OCI-LY1 (cell line): ENCODE measurements around the gene RAB41.
"Not testable (repeated sequence)": the region's sequence is repeated elsewhere in the genome, so short reads cannot be mapped to it uniquely, and the experiment has no call there.

ENCODE experiments used
- H2AFZ ChIP-seq: fragments of 200-600 bp; sonication (generic), shearing (Covaris generic); 2 replicates; pipeline ENCODE4 v1.6.0; 2014; ENCODE audit warnings: antibody characterized with exemption, mild to moderate bottlenecking, low read length
- H3F3A ChIP-seq: fragments of 200-600 bp; sonication (generic), shearing (Covaris generic); 2 replicates; pipeline ENCODE4 v1.6.0; 2014; ENCODE audit warnings: mild to moderate bottlenecking, antibody characterized with exemption, low read length, moderate library complexity; ENCODE audit not compliant: insufficient read depth
- H3K27ac ChIP-seq: fragments of 200-600 bp; sonication (generic); 2 replicates; pipeline ENCODE4 v1.5.1; 2014; ENCODE audit warnings: low read length, mixed run types, mild to moderate bottlenecking, low read depth; ENCODE audit not compliant: poor library complexity, severe bottlenecking
- H3K27me3 ChIP-seq: fragments of 200-600 bp; sonication (generic); 2 replicates; pipeline ENCODE4 v1.6.0; 2014; ENCODE audit warnings: antibody characterized with exemption, mild to moderate bottlenecking, low read length, moderate library complexity; ENCODE audit not compliant: insufficient read depth
- H3K36me3 ChIP-seq: fragments of 200-600 bp; sonication (generic); 2 replicates; pipeline ENCODE4 v1.6.1; 2014; ENCODE audit warnings: mild to moderate bottlenecking, antibody characterized with exemption, low read length, moderate library complexity, mixed read lengths; ENCODE audit not compliant: insufficient read depth
- H3K4me1 ChIP-seq: fragments of 200-600 bp; sonication (generic); 2 replicates; pipeline ENCODE4 v1.5.1; 2014; ENCODE audit warnings: mild to moderate bottlenecking, low read length, moderate library complexity; ENCODE audit not compliant: insufficient read depth, severe bottlenecking
- H3K4me2 ChIP-seq: fragments of 200-600 bp; sonication (generic), shearing (Covaris generic); 2 replicates; pipeline ENCODE4 v1.6.1; 2014; ENCODE audit warnings: low read length
- H3K4me3 ChIP-seq: fragments of 200-600 bp; sonication (generic); 2 replicates; pipeline ENCODE4 v1.5.1; 2014; ENCODE audit warnings: low read length, low read depth, mild to moderate bottlenecking, mixed read lengths; ENCODE audit not compliant: poor library complexity, severe bottlenecking
- H3K79me2 ChIP-seq: fragments of 200-600 bp; shearing (Covaris generic); 2 replicates; pipeline ENCODE4 v1.6.1; 2016; ENCODE audit warnings: mixed run types, low read length, mixed read lengths; ENCODE audit not compliant: insufficient read depth
- H3K9ac ChIP-seq: fragments of 200-600 bp; sonication (generic), shearing (Covaris generic); 2 replicates; pipeline ENCODE4 v1.6.1; 2014; ENCODE audit warnings: mild to moderate bottlenecking, low read length, mixed read lengths
- H3K9me2 ChIP-seq: fragments of 200-600 bp; sonication (generic), shearing (Covaris generic); 2 replicates; pipeline ENCODE4 v1.6.1; 2014; ENCODE audit warnings: low read depth, mild to moderate bottlenecking, low read length, mixed read lengths
- H3K9me3 ChIP-seq: fragments of 200-600 bp; shearing (Covaris generic); 2 replicates; pipeline ENCODE4 v1.6.1; 2014; ENCODE audit warnings: low read length, mixed read lengths
- H4K20me1 ChIP-seq: fragments of 200-600 bp; sonication (generic), shearing (Covaris generic); 2 replicates; pipeline ENCODE4 v1.6.0; 2016; ENCODE audit warnings: mild to moderate bottlenecking, low read length; ENCODE audit not compliant: insufficient read depth
- CTCF ChIP-seq: fragments of 200-600 bp; sonication (generic), shearing (Covaris generic); IDR thresholded peaks from 2 replicates; pipeline ENCODE4 v1.5.1; 2017; ENCODE audit warnings: mild to moderate bottlenecking, antibody characterized with exemption, low read length, moderate library complexity, mixed read lengths
- EZH2 ChIP-seq: fragments of 200-600 bp; sonication (generic), shearing (Covaris generic); IDR thresholded peaks from 2 replicates; pipeline ENCODE4 v1.8.0; 2017; ENCODE audit warnings: borderline replicate concordance, mixed run types, mild to moderate bottlenecking, antibody characterized with exemption, low read length, moderate library complexity, mixed read lengths

RAB41 gene

DNA sequence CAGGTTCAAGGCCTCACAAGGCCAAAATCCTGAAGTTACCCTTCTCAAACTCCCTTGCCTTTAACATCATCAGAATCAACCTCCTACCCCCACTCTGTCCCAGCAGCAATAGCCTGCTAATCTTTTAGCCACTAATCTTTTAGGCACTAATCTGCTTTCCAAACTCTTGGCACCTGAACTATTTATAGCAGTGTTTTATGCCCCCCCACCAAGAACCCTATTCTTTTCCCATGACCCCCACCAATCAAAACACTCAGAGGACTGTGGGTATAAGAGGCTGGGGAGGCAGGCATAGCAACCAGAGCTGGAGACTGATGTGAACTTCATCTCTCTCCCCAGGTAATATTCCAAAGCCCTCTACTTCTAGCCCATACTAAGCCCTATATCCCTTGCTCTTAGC, 13.9 kb upstream of the RAB41 start, which contains the start of gene ARR3:
TSS of gene ARR3 (plus strand) at position 301 of the 400 bp plus-strand sequence. CDS start 1,052 bp downstream, outside the sequence.
- no peaks in the 10 kb centered on the region for H3K9me3 ChIP-seq
- no peak within 1 kb of the TSS for H3K27ac ChIP-seq
- H3K79me2 ChIP-seq, result no peaks in the 10 kb centered on the region
- H3K4me1 ChIP-seq, result no peaks in the 10 kb centered on the region
- TF ChIP-seq CTCF (no peak), EZH2 (no peak)
- H3K36me3 ChIP-seq, result no peaks in the 10 kb centered on the region
- no peak within 1 kb of the TSS for H2AFZ ChIP-seq
- H3F3A ChIP-seq, result no peaks in the 10 kb centered on the region
- no peak within 1 kb of the TSS for H3K9ac ChIP-seq
- no peaks in the 10 kb centered on the region for H3K9me2 ChIP-seq
- no peak within 1 kb of the TSS for H3K4me2 ChIP-seq
- no peak within 1 kb of the TSS for H3K4me3 ChIP-seq
- H4K20me1 ChIP-seq, result no peaks in the 10 kb centered on the region
- no peaks in the 10 kb centered on the region for H3K27me3 ChIP-seq

- not testable (repeated sequence) for H2AFZ ChIP-seq, H3K4me1 ChIP-seq, H3K27ac ChIP-seq, H3K27me3 ChIP-seq, H3K36me3 ChIP-seq, H4K20me1 ChIP-seq, H3K9me2 ChIP-seq, H3K9me3 ChIP-seq, H3F3A ChIP-seq, H3K79me2 ChIP-seq, H3K4me3 ChIP-seq, H3K9ac ChIP-seq, H3K4me2 ChIP-seq
Measured at GRCh38 chrX:70274029-70274428, 7.9 kb upstream of the RAB41 start.

- TF ChIP-seq EZH2 (no peak), CTCF (no peak)
Measured at GRCh38 chrX:70279081-70279480, 2.9 kb upstream of the RAB41 start.

GRCh38 chrX:70280573-70280972, 1.4 kb upstream of the RAB41 start:
- H3K27me3 ChIP-seq, result no peaks in the 10 kb centered on the region
- H3K36me3 ChIP-seq, result 0 out of 2 replicates have a peak, but pooled peaks cover 3% of the 10 kb centered on the region
- no peak overlapping the region for H3K27ac ChIP-seq
- no peaks in the 10 kb centered on the region for H3K9me2 ChIP-seq
- no peak overlapping the region for H3K9ac ChIP-seq
- no peak for TF ChIP-seq CTCF
- TF ChIP-seq EZH2, result no peak
- no peak overlapping the region for H3K4me3 ChIP-seq
- H3K4me1 ChIP-seq, result no peaks in the 10 kb centered on the region
- no peaks in the 10 kb centered on the region for H3K9me3 ChIP-seq
- no peaks in the 10 kb centered on the region for H4K20me1 ChIP-seq
- no peaks in the 10 kb centered on the region for H3K79me2 ChIP-seq
- no peak overlapping the region for H3K4me2 ChIP-seq
- no peak overlapping the region for H2AFZ ChIP-seq
- no peaks in the 10 kb centered on the region for H3F3A ChIP-seq

More at GRCh38 chrX:70279081-70279480, 2.9 kb upstream of the RAB41 start:
- no peak overlapping the region for H3K4me3 ChIP-seq
- H3F3A ChIP-seq, result no peaks in the 10 kb centered on the region
- no peaks in the 10 kb centered on the region for H3K4me1 ChIP-seq
- no peak overlapping the region for H2AFZ ChIP-seq
- H4K20me1 ChIP-seq, result no peaks in the 10 kb centered on the region
- H3K9me3 ChIP-seq, result no peaks in the 10 kb centered on the region
- H3K4me2 ChIP-seq, result no peak overlapping the region
- H3K79me2 ChIP-seq, result no peaks in the 10 kb centered on the region
- H3K27ac ChIP-seq, result no peak overlapping the region
- H3K27me3 ChIP-seq, result no peaks in the 10 kb centered on the region
- H3K9ac ChIP-seq, result no peak overlapping the region
- no peaks in the 10 kb centered on the region for H3K9me2 ChIP-seq
- H3K36me3 ChIP-seq, result no peaks in the 10 kb centered on the region
